Fibroblast of lung (primary cell): Measurements from ENCODE around the gene TRAF4. TPM values are rescaled to one million over a fixed set of nuclear protein-coding genes. Genes with fewer than 3 reads are reported as not detected.
"Not testable (repeated sequence)": the region's sequence is repeated elsewhere in the genome, so short reads cannot be mapped to it uniquely, and the experiment has no call there.

ENCODE experiments used
- DNase-seq, 2 donors: peaks; one replicate each; pipeline versions ENCODE4 v3.0.0 to v3.0.0-alpha.2; 2010; ENCODE audit warnings: low read depth in 2 of 2
- H2AFZ ChIP-seq: 2 replicates; pipeline ENCODE4 v1.5.1; 2012; ENCODE audit warnings: low read length, control low read depth, inconsistent platforms
- H3K27ac ChIP-seq: 2 replicates; pipeline ENCODE4 v1.5.1; 2011; ENCODE audit warnings: low read length, control low read depth; ENCODE audit not compliant: insufficient read depth
- H3K27me3 ChIP-seq: 2 replicates; pipeline ENCODE4 v1.5.1; 2011; ENCODE audit warnings: mild to moderate bottlenecking, low read length; ENCODE audit not compliant: control insufficient read depth, insufficient read depth
- H3K36me3 ChIP-seq: 2 replicates; pipeline ENCODE4 v1.5.1; 2011; ENCODE audit warnings: low read length; ENCODE audit not compliant: control insufficient read depth, insufficient read depth
- H3K4me1 ChIP-seq: 2 replicates; pipeline ENCODE4 v1.5.1; 2011; ENCODE audit warnings: low read length; ENCODE audit not compliant: control insufficient read depth, insufficient read depth; ENCODE audit errors: extremely low read depth
- H3K4me2 ChIP-seq: 2 replicates; pipeline ENCODE4 v1.5.1; 2011; ENCODE audit warnings: low read length, control low read depth; ENCODE audit not compliant: insufficient read depth; ENCODE audit errors: extremely low read depth
- H3K4me3 ChIP-seq, 4 experiments: fragments of 200-600 bp in 1 of 4; sonication (generic) in 1 of 4; replicated peaks in 1 of 4; 2 replicates each; pipeline ENCODE4 v1.5.1; 2011 to 2016; ENCODE audit warnings: low read length in 4 of 4, low read depth in 3 of 4, mild to moderate bottlenecking in 3 of 4, control low read depth in 2 of 4, inconsistent platforms in 1 of 4, mixed read lengths in 1 of 4; ENCODE audit not compliant: insufficient read depth in 1 of 4; ENCODE audit errors: control extremely low read depth in 1 of 4
- H3K79me2 ChIP-seq: 2 replicates; pipeline ENCODE4 v1.5.1; 2012; ENCODE audit warnings: mild to moderate bottlenecking, low read length, inconsistent platforms; ENCODE audit not compliant: control insufficient read depth, insufficient read depth
- H3K9ac ChIP-seq: 2 replicates; pipeline ENCODE4 v1.5.1; 2011; ENCODE audit warnings: mild to moderate bottlenecking, low read length, control low read depth; ENCODE audit not compliant: insufficient read depth
- H3K9me3 ChIP-seq: 2 replicates; pipeline ENCODE4 v1.5.1; 2012; ENCODE audit warnings: low read depth, low read length; ENCODE audit not compliant: control insufficient read depth, insufficient read depth
- H4K20me1 ChIP-seq: 2 replicates; pipeline ENCODE4 v1.5.1; 2011; ENCODE audit warnings: low read length; ENCODE audit not compliant: control insufficient read depth, insufficient read depth; ENCODE audit errors: extremely low read depth
- EZH2 ChIP-seq: IDR thresholded peaks from 2 replicates; pipeline ENCODE4 v1.5.1; 2012; ENCODE audit warnings: low read length, control low read depth, mild to moderate bottlenecking; ENCODE audit errors: missing control alignments
- polyA plus RNA-seq, 2 donors: library from polyadenylated mRNA; depleted of rRNA in 1 of 2; stranded (reverse) in 1 of 2; unstranded in 1 of 2; fragments of >200 nt; gene quantifications; 2 replicates each; pipeline ENCODE4 v1.2.1, GENCODE V29; 2011 to 2012; ENCODE audit warnings: missing spikeins in 1 of 2
- total RNA-seq: library from RNA; depleted of rRNA; stranded (reverse); fragments of >200 nt; gene quantifications from 2 replicates; pipeline ENCODE4 v1.2.1, GENCODE V29; 2014
- TF ChIP-seq, protein P1 (sequence below), 2 donors: IDR thresholded peaks in 1 of 2; conservative IDR thresholded peaks in 1 of 2; 1 replicate in 1 of 2; 2 replicates in 1 of 2; pipeline ENCODE4 v1.5.1; 2011 to 2012; ENCODE audit warnings: low read length in 2 of 2, control low read depth in 1 of 2, inconsistent platforms in 1 of 2, low read depth in 1 of 2, mild to moderate bottlenecking in 1 of 2

The TRAF4 gene
- total and polyA plus RNA-seq, 2 donors (not counting 1 experiment from before 2014, with no cell fraction given) = 17.5 to 28.7 TPM

DNA sequence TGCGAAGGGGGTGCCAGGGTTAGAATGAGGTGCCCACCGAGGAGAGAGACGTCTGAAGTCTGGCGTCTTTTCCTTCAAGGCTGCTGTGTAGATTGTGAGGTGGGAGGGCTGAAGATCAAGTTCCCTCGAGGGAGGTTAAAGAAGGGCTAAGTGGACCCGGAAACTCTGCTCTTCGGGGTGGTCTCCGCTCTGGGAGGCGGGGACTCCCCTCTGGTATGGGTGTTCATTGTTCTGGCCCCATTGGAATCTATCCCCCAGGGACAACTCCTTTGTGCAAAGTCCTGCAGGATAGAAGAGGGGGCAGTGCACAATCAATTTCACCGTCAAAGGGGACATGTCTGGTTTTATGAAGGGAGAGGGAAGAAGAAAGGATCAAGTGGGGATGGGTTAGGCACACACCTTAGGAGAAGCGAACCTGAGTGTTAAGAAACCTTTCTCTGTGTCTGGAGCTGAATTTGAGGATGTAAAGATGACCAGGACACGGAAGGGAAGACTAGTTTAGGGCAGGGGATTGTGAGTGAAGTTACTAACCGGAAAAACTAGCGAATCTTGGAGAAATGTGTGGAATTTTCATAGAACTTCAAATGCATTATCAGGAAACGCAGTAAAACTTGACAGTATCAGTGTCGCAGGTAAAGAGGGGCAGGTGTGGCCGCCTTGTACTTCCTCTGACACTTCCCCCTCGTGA, 25.3 kb upstream of the TRAF4 start:
- Histone ChIP-seq H3K36me3 (peaks cover 28% of the 10 kb centered on the region), H3K9me3 (no peaks in the 10 kb centered on the region), H3K4me1 (peaks cover 10% of the 10 kb centered on the region), H3K27me3 (no peaks in the 10 kb centered on the region), H4K20me1 (no peaks in the 10 kb centered on the region), H3K79me2 (peaks cover 60% of the 10 kb centered on the region), H3K27ac (peak overlapping the region; percentile 88), H2AFZ (no peak overlapping the region), H3K4me3 (peak overlapping the region; percentile 21 to 75 (median 47)), H3K4me2 (peak overlapping the region; percentile 79), H3K9ac (peak overlapping the region; percentile 27)
- no peak for DNase-seq
- TF ChIP-seq EZH2 = no peak
- TF ChIP-seq, protein P1, sequence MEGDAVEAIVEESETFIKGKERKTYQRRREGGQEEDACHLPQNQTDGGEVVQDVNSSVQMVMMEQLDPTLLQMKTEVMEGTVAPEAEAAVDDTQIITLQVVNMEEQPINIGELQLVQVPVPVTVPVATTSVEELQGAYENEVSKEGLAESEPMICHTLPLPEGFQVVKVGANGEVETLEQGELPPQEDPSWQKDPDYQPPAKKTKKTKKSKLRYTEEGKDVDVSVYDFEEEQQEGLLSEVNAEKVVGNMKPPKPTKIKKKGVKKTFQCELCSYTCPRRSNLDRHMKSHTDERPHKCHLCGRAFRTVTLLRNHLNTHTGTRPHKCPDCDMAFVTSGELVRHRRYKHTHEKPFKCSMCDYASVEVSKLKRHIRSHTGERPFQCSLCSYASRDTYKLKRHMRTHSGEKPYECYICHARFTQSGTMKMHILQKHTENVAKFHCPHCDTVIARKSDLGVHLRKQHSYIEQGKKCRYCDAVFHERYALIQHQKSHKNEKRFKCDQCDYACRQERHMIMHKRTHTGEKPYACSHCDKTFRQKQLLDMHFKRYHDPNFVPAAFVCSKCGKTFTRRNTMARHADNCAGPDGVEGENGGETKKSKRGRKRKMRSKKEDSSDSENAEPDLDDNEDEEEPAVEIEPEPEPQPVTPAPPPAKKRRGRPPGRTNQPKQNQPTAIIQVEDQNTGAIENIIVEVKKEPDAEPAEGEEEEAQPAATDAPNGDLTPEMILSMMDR (conservative IDR thresholded peaks at IDR 0.05 in 1 of 2, IDR thresholded peaks at IDR 0.05 in 1 of 2; ENCODE audit: low read depth in 1 of 2, low read length in 2 of 2) = no peak

DNA sequence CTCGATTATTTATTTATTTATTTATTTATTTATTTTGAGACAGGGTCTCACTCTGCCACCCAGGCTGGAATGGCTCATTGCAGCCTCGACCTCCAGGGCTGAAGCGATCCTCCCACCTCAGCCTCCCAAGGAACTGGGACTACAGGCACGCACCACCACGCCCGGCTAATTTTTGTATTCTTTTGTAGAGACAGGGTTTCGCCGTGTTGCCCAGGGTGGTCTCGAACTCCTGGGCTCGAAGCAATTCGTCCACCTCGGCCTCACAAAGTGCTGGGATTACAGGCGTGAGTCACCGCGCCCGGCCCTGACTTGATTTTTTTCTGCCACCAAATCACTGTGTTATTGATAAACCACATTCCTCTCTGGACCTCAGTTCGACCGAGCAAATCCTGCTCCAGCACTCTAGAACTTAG, 24.8 kb upstream of the TRAF4 start:
- peaks cover 10% of the 10 kb centered on the region for H3K4me1 ChIP-seq
- no peak overlapping the region for H2AFZ ChIP-seq
- no peak for TF ChIP-seq EZH2
- TF ChIP-seq, protein P1 (conservative IDR thresholded peaks at IDR 0.05 in 1 of 2, IDR thresholded peaks at IDR 0.05 in 1 of 2; ENCODE audit: low read depth in 1 of 2, low read length in 2 of 2) = no peak
- no peaks in the 10 kb centered on the region for H3K9me3 ChIP-seq
- H3K27me3 ChIP-seq = no peaks in the 10 kb centered on the region
- peak overlapping the region; percentile 80 for H3K4me2 ChIP-seq
- no peak for DNase-seq
- peaks cover 60% of the 10 kb centered on the region for H3K79me2 ChIP-seq
- peak overlapping the region; percentile 88 for H3K27ac ChIP-seq
- peaks cover 26% of the 10 kb centered on the region for H3K36me3 ChIP-seq
- no peaks in the 10 kb centered on the region for H4K20me1 ChIP-seq
- H3K4me3 ChIP-seq = peak overlapping the region; percentile 2 to 89 (median 44)
- H3K9ac ChIP-seq = peak overlapping the region; percentile 32

DNA sequence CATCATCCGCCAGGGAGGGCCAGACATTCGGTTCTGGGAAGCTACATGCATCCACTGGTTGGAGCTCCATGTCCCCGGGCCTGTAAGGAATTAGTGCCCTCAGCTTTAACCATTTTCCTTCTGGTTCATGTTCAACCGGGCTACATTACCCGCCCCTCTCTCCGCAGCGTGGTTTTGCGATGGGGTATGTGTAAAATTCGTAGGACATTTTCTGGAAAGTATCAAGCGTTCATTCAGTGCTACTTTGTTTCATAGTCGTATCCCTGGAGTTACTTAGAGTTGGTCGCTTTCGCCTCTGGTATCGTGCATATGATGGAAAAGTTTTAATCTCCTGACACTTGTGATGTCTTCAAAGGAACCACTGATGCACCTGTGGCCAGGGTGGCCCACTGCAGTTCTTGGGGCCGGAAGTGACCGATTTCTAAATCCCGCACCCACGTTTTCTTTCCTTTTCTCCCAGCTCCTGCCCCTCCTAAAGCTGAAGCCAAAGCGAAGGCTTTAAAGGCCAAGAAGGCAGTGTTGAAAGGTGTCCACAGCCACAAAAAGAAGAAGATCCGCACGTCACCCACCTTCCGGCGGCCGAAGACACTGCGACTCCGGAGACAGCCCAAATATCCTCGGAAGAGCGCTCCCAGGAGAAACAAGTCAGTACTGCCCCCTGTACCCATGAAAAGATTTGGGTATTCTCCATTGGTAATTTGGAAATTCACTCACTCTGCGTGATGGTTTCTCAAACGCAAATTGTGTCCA, 23.4 kb upstream of the TRAF4 start:
- peak overlapping the region; percentile 93 for H3K9ac ChIP-seq
- H3K27ac ChIP-seq = peak overlapping the region; percentile 88
- DNase-seq = no peak
- H3K9me3 ChIP-seq = no peaks in the 10 kb centered on the region
- H3K27me3 ChIP-seq = no peaks in the 10 kb centered on the region
- H3K4me2 ChIP-seq = peak overlapping the region; percentile 93
- H3K4me3 ChIP-seq = peak overlapping the region; percentile 68 to 89 (median 76)
- H3K36me3 ChIP-seq = peaks cover 16% of the 10 kb centered on the region
- H3K4me1 ChIP-seq = peaks cover 15% of the 10 kb centered on the region
- peaks cover 55% of the 10 kb centered on the region for H3K79me2 ChIP-seq
- no peak overlapping the region for H2AFZ ChIP-seq
- no peaks in the 10 kb centered on the region for H4K20me1 ChIP-seq
- TF ChIP-seq EZH2 = no peak

DNA sequence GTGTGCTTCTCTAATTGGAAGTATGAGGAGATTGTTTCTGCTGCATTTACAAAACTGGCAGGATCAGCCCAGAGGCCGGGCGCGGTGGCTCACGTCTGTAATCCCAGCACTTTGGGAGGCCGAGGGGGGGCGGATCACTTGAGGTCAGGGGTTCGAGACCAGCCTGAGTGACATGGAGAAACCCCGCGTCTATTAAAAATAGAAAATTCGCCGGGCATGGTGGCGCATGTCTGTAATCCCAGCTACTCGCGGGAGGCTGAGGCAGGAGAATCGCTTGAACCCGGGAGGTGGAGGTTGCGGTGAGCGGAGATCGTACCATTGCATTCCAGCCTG, 22.8 kb upstream of the TRAF4 start:
- not testable (repeated sequence) for H3K27me3 ChIP-seq, H3K9me3 ChIP-seq, DNase-seq, H4K20me1 ChIP-seq, H2AFZ ChIP-seq
- Histone ChIP-seq H3K79me2 (peaks cover 50% of the 10 kb centered on the region), H3K36me3 (peaks cover 11% of the 10 kb centered on the region), H3K4me2 (peak overlapping the region; percentile 93), H3K9ac (peak overlapping the region; percentile 35), H3K27ac (peak overlapping the region; percentile 88), H3K4me1 (peaks cover 17% of the 10 kb centered on the region), H3K4me3 (peak overlapping the region; percentile 68 to 89 (median 76))
